ENCODE measurements around the gene TRAPPC14.

DNA sequence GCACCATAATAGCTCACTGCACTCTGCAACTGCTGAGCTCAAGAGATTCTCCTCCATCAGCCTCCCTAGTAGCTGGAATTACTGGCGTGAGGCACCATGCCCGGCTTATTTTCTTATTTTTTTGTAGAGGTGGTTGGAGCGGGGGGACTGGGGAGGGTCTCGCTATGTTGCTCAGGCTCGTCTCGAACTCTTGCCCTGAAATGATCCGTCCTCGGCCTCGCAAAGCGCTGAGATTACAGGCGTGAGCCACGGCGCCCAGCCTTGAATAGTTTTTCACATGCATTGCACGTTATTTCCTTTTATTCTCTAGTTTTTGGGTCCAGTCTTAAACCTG is 10.3 kb downstream of the TRAPPC14 start:
- TF ChIP-seq, protein P1, sequence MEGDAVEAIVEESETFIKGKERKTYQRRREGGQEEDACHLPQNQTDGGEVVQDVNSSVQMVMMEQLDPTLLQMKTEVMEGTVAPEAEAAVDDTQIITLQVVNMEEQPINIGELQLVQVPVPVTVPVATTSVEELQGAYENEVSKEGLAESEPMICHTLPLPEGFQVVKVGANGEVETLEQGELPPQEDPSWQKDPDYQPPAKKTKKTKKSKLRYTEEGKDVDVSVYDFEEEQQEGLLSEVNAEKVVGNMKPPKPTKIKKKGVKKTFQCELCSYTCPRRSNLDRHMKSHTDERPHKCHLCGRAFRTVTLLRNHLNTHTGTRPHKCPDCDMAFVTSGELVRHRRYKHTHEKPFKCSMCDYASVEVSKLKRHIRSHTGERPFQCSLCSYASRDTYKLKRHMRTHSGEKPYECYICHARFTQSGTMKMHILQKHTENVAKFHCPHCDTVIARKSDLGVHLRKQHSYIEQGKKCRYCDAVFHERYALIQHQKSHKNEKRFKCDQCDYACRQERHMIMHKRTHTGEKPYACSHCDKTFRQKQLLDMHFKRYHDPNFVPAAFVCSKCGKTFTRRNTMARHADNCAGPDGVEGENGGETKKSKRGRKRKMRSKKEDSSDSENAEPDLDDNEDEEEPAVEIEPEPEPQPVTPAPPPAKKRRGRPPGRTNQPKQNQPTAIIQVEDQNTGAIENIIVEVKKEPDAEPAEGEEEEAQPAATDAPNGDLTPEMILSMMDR (IDR thresholded peaks at IDR 0.05), result no peak
- TF ChIP-seq POLR2AphosphoS5 (IDR thresholded peaks at IDR 0.05) (no peak), POLR2A (IDR thresholded peaks at IDR 0.05) (no peak)

Measured in sigmoid colon (tissue), 4 donors.